Measurements from ENCODE around the gene NUMB.

The NUMB gene

GRCh38 chr14:73261075-73261474 lies 197.3 kb downstream of the NUMB start:
- no peak for DNase-seq (ENCODE audit: low read depth in 2 of 2)

DNA sequence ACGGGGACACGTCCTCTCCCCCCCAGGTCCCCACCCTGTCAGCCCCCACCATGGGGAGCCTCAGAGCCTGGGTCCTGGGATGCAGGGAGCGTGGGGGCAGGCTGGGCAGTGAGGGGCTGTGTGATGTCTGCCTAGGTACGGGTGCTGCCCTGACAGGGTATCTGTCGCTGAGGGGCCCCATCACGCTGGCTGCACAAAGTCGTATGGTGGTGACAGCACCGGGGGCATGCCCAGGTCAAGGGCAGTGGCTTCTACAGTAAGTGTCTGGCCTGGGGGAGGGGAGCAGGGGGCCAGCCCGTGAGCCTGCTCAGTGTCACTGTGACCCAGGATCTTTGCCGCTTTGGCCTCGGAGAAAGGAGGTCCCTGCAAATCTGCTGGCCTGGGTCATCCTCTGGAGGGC lies 197.8 kb downstream of the NUMB start:
- no peak for DNase-seq (ENCODE audit: low read depth in 2 of 2)

DNA sequence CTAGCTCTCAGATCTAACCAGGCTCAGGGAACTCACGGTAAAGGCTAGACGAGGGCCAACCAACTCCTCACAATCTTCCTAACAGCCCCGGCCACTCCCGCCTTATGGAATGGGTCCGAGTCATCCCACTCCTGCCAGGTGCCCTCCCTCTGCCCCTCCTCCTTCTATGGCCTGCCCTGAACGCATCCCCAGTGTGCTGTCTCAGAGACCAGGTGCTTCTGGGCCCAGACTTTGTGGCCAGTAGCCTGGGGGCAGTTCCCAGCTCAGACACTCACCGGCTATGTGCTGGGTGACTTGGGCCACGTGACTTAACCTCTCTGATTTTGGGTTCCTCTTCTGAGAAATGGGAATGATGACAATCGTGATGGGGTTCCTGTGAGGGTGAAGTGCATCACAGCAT lies 198.5 kb downstream of the NUMB start:
- DNase-seq (ENCODE audit: low read depth in 2 of 2) = no peak

GRCh38 chr14:73258845-73259611 lies 199.3 kb downstream of the NUMB start:
- no peak for DNase-seq (ENCODE audit: low read depth in 2 of 2)

DNA sequence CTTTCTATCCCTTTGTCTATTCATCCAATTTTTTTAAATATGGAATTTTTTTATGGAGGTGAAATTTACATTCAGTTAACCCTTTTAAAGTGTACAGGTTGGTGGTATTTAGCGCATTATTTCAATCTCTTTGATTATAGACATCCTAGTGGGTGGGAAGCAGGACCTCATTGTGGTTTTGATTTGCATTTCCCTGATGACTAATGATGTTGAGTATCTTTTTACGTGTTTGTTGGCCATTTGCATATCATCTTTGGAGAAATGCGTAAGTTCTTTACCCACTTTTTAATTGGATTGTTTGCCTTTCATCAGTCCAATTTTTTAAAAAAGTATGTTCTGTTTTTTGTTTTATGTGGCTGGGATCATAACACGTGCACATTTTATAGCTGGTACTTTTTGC lies 200.3 kb downstream of the NUMB start:
- no peak for DNase-seq (ENCODE audit: low read depth in 2 of 2)

GRCh38 chr14:73255693-73256225 lies 202.6 kb downstream of the NUMB start:
- no peak for DNase-seq (ENCODE audit: low read depth in 2 of 2)

DNA sequence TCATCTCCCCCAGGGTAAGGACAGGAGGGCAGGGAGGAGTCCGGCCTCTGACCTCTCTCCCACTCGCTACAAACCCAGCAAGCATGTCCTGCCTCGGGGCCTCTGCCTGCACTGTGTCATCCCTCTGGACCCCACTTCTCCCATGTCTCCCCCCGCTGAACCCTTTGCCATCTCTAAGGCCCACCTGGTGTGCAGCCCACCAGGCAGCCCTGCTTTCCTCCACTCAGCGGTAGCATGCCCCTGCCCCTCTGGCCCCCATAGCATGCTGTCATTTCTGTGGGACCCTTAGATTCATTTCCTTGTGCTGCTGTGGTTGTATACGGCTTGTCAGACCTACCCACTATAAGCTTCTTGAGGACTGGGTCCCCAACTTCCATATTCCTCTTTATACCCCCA lies 203.3 kb downstream of the NUMB start:
- no peak for DNase-seq (ENCODE audit: low read depth in 2 of 2)

GRCh38 chr14:73254247-73255004 lies 203.9 kb downstream of the NUMB start:
- DNase-seq (ENCODE audit: low read depth in 2 of 2) = no peak

DNA sequence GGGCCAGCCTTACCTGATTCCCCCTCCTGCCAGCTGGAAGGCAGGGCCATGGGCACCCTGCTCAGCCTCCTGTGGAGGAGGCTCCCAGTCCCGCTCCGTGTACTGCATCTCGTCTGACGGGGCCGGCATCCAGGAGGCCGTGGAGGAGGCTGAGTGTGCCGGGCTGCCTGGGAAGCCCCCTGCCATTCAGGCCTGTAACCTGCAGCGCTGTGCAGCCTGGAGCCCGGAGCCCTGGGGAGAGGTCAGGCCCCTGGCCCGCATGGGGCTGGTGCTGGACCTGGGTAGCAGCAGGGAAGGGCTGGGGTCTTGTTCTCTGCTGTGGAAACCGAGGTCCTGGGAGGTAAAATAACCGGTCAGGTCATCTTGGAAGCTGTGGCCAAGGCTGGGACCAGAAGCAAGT lies 204.6 kb downstream of the NUMB start:
- DNase-seq (ENCODE audit: low read depth in 2 of 2) = no peak

GRCh38 chr14:73253323-73253610 lies 205.1 kb downstream of the NUMB start:
- no peak for DNase-seq (ENCODE audit: low read depth in 2 of 2)

- no peak for DNase-seq (ENCODE audit: low read depth in 2 of 2)
Measured at GRCh38 chr14:73252491-73253322, 205.6 kb downstream of the NUMB start.

GRCh38 chr14:73251516-73252215 lies 206.7 kb downstream of the NUMB start:
- DNase-seq (ENCODE audit: low read depth in 2 of 2) = no peak

GRCh38 chr14:73250781-73251500 lies 207.4 kb downstream of the NUMB start:
- no peak for DNase-seq (ENCODE audit: low read depth in 2 of 2)

- DNase-seq (ENCODE audit: low read depth in 2 of 2) = no peak
Measured at GRCh38 chr14:73250317-73250713, 208.0 kb downstream of the NUMB start.

GRCh38 chr14:73249564-73250316 lies 208.6 kb downstream of the NUMB start:
- no peak for DNase-seq (ENCODE audit: low read depth in 2 of 2)

- no peak for DNase-seq (ENCODE audit: low read depth in 2 of 2)
Measured at GRCh38 chr14:73249108-73249507, 209.2 kb downstream of the NUMB start.

DNA sequence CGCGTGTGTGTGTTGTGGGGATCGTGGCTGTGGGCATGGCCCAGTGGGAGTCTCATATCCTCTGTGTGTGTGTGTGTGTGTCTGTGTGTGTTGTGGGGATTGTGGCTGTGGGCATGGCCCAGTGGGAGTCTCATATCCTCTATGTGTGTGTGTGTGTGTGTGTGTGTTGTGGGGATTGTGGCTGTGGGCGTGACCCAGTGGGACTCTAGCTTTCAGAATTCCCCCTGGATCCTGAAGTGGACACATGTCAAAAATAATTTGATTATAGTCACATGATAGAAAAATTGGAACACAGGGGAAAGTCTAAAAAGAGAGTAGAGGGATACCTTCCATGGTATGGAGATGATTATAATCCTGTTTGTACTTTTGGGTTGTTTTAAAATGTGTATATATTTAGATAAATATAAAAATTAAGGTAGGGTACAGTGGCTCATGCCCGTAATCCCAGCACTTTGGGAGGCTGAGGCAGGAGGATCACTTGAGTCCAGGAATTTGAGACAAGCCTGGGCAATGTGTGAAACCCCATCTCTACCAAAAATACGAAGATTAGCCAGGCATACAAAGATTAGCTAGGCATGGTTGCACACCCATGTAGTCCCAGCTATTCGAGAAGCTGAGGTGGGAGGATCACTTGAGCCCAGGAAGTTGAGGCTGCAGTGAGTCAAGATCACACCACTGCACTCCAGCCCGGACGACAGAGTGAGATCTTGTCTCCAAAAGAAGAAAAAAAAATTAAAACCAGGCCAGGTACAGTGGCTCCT lies 210.1 kb downstream of the NUMB start:
- no peak for DNase-seq (ENCODE audit: low read depth in 2 of 2)

GRCh38 chr14:73246387-73247150 lies 211.8 kb downstream of the NUMB start:
- DNase-seq (ENCODE audit: low read depth in 2 of 2) = no peak
